NCI-H1048 (cell line): ENCODE data around the gene TRDMT1.
A peak's percentile ranks its signal among the peaks of the same experiment; 100 is the strongest.

Experiments
- DNase-seq: peaks from one replicate; lab custom pipeline; 2025; lab: John Stamatoyannopoulos, UW

TRDMT1 gene

DNA sequence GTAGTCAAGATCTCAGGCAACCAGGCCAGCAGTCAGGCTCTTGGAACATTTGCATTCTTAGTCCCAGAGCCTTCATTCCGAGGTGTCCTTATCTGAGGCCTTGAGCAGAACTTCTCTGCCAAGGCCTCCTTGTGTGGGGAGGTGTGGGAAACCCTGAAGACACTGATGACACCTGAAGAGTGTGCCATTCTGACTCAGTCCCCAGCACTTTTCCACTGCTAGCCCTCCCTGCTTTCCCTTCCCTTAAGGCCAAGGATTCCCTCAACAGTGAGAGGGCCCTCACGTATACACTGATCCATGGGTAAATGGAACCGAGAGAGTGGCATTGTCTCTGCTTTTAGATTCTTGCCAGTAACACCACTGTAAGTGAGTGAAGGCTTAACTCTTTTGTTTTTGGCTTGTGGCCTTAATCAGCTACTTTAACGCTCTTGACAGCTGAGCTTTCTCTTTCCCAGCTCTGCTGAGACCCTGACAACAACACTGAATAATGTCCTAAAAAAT, 30.3 kb downstream of the TRDMT1 start:
- no peak for DNase-seq

DNA sequence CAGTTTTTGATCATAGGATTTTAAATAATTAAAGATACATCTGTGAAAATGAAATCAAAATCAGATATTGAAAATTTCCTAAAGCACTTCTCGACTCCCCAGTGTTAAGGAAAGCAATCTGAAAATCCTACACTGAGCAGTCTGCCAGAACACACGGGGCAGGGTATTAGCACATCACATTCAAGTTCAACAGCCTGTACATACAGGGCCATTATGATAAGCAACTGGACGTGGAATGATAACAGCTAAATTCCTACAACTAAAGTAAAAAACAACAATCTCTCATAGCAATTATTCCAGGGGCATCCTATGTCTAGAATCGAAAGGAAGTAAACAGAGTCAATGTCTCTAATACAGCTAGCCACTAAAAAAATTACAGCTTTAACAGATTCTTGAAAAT, 31.7 kb downstream of the TRDMT1 start:
- DNase-seq: no peak

DNA sequence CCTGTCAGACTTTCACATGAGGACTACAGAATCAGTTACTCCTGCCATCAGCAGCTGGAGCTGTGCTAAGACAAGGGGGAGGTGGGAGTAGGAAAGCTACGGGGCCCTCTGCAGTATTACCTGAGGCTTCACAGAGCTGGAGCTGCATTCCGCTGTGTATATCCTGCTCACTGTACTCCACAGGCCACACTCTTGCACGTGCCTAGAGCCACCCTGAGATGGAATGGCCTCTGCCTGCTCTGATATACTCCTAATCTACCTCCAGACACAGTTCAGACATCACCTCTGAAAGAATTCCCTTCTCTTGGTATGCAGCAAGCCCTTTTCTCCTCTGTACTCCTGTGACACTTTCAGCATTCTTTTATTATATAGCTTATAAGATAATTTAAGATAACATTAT, 34.8 kb downstream of the TRDMT1 start:
- no peak for DNase-seq

DNA sequence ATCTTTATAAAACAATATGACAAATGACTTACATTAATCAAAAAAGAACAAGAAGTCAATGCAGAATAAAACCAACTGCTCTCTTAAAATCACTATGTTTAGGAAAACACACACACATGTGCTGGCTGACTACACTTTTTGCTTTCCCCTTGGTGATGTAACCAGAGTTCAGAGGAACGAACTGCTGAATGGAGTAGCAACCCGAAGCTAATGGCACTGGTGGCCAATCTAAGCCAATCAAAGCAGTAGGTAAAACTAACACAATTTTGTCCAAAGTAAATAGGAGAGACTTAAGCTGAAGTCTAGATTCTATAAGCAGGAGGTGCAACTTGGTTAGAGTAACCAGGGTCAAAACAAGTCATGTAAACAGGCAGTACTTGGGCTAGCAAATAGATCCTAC, 38.6 kb downstream of the TRDMT1 start:
- DNase-seq: no peak

DNA sequence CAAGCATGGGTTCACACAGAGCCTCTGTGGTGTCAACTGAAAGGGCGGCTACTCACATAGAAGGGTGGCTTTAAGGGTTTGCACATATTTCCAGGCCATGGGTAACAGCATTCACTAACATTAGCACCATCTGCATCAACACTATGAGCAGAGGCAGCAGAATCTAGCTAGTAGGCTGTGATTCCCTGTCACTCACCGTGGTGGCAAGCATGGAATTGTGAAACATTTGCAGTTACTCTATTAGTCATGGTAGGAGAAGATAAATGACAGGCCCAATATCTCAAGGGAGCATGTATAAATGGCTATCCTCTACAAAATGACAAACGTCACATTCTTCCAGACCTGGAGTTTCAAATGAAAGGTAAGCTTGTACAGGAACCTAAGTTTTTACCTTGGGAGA, 39.7 kb downstream of the TRDMT1 start:
- no peak for DNase-seq

- no peak for DNase-seq
These were observed 44.4 kb downstream of the TRDMT1 start for GRCh38 chr10:17157024-17157423.

DNA sequence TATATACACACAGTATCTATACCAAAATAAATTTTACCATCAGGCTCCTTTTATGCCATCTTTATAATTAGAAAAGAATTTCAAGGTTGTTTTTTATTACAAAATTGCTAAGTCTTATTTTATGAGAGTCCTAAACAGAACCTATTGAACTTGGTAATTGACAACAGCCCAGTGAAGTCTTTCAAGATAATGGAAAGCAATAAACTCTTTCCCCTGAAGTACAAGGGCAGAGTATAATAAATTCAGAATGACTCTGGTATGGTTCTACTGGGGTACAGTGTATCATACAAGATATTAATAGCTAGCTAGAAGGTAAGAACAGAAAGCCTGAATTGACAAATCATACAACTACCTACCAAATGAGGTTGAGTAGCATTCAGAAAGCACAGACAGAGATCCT, 45.6 kb downstream of the TRDMT1 start:
- no peak for DNase-seq

DNA sequence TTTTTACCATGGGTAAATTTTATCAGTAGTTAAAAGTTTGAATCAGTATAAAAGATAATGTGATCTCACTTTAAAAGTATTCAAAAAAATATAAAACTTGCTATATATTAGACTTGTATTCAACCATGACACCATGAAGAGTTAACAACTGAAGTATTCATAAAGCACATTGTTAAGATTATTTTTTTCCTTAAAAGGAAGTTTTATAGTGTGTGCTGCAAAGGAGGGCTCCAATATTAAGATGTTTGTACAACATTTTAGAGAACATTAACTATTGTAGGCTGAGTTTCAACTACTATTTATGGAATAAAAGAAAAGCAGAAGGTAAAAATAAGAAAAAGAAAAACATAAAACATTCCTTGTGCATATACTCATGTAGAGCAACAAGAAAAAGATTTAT, 47.4 kb downstream of the TRDMT1 start:
- no peak for DNase-seq

DNA sequence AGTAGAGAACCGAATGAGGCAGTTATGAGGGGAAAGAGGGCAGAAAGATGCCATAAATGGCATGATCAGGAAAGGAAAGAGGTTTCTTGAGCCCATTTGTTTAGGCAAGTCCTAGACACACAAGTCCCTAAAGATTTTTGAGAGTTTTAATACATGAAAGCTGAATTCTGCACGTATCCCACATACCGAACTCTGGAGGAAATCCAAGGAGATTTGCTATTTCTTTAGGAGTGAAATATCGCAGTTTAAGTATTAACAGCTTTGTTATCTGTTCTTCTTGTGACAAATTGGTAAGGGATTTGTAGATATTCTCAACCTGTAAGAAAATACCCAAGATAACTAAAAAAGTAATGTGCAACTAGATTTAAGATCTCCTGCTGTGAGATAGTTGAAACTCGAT, 48.2 kb downstream of the TRDMT1 start:
- DNase-seq: no peak

DNA sequence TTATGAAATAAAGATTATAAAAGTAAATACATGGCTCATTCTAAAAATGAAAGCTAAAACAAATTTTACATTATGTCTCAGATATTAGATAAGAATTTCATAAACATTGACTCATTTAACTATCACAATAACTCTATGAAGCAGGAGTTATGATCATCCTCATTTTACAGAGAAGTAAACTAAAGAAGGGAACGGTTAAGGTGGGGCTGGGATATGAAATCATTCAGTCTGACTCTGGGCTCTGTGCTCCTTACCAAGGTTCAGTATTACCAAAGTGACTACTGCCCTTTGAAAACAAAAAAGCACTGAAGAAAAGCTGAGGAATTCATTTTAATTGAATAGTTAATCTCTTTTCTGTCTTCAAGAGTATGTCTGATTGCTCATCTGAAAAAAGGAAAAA, 49.8 kb downstream of the TRDMT1 start:
- DNase-seq: no peak

GRCh38 chr10:17147884-17148489, 53.5 kb downstream of the TRDMT1 start:
- no peak for DNase-seq

DNA sequence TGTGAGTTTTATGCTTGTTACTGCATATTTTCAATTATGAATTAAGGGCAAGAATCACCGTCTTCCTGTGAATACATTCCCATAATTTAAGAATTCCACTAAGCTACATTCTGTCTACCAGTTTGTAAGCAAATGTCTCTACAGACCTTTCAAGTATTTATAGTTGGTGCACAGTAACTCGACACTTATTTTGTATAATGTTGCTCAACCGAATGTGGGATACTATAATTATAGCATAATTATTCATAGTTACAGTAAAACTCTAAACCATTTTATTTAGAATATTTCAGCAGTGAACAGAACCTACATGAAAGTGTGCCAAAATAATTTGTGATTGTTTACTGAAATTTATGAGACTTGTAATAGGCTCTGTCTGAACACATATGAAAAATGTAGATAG, 54.6 kb downstream of the TRDMT1 start:
- no peak for DNase-seq

DNA sequence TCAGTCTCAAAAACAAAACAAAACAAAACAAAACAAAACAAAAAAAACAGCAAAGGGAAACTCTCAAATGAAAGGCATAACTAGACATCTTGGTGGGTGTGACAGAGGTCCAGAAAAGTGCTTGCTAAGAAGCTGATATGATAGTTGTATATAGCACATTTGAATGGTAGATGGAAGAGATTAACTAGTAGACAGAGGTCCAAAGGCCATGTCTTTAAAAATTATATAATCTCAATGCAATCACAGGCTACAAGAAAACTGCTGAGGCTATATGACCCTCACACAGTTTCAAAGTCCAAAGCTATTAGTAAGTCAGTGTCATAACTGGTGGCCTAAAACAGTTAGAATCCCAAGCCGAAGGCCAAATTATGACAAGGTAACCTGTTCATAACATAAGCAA, 56.2 kb downstream of the TRDMT1 start:
- DNase-seq: no peak

GRCh38 chr10:17144757-17145156, 56.7 kb downstream of the TRDMT1 start:
- no peak for DNase-seq

- DNase-seq: no peak
These were observed 57.4 kb downstream of the TRDMT1 start for GRCh38 chr10:17144032-17144431.

DNA sequence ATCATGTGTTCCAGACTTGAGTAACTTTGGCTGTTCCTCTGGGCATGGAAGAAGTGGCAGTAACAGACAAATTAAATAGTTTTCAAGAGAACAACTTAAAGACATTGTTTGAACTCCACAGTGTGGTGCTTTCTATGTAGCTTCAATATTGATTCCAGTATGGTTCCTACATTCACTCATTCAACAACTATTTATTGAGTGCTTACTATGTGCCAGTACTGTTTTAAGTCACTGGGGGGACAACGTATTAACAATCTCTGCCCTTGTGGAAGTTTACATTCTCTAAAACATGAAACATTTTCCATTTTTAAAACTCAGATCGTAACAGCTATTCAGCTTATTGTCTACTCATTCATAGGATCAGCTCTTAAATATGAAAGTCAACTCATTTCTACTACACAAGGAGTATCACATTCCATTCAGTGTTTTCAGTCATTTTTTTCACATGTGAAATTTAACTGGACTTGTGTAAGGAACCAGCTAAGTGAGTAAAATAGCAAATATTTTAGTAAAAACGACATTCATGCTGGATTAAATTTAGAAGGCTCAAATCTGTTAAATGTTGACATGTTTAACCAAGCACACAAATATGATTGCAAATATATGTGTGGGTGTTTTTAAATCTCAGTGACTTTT, 58.3 kb downstream of the TRDMT1 start:
- DNase-seq: no peak

GRCh38 chr10:17141504-17142229, 59.8 kb downstream of the TRDMT1 start:
- DNase-seq: no peak

DNA sequence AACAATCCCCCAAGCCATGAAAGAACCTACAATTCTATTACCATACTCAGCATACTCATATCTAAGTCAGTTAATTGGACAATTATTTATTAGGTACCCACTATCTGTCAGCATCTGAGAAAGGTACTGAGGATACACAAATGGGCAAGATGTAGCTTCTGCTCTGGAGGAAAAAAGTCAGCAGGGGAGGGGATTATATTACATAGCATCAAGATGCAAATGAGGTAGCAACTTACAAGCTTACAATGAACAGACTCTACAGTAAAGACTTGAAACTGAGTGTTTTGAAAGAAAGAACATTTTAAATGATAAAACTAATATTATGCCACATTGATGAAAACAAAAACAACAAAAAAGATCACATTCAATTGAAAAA, 61.1 kb downstream of the TRDMT1 start:
- no peak for DNase-seq

GRCh38 chr10:17138460-17139042, 62.9 kb downstream of the TRDMT1 start:
- DNase-seq: peak; percentile 11

DNA sequence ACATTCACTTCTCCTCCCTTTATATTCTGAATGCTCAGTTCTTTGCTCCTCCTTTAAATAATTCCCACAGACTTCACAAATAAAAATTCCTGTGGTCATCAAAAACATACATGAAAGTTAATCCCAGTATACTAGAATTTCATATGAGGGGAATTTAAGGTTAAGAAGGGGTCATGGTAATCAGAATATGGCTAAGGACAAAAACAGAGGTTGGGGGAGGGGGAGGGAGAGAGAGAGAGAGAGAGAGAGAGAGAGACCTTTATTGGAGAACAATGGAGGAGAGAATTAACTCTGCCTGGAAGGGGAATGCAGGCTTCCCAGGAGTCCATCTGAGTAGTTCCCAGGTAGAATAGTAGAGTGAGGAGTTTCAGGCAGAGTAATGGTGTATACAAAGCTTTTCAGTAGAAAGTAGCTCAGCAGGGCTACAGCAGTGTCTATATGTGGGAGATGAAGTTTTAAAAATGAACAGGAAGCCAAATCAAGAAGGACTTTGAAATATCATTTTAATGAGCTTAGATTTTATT, 66.7 kb downstream of the TRDMT1 start:
- no peak for DNase-seq

- DNase-seq: no peak
These were observed 67.2 kb downstream of the TRDMT1 start for GRCh38 chr10:17134282-17134681.

DNA sequence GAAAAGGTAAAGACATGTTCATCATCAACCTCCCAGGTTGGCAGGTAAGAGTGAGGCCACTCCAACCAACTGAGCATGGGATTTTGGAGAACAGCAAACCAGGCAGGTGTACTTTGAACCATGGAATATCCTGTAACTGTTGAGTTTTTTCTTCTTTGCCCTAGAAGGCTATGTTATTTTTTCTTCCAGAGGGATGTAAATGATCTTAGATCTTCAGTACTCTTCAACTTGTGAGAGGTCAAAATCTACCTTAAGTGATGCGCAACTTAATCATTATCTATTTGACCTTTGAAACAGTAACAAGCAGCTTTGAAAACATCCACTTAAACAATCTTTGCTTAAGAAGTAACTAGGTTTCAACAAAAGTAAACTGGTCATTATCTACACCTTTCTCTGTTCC, 71.7 kb downstream of the TRDMT1 start, which contains the start of gene CUBN:
Gene CUBN, minus strand, starts transcription at position 71 of the 400 bp plus-strand sequence. Its CDS starts 46 bp downstream, at position 25.
- no peak for DNase-seq

DNA sequence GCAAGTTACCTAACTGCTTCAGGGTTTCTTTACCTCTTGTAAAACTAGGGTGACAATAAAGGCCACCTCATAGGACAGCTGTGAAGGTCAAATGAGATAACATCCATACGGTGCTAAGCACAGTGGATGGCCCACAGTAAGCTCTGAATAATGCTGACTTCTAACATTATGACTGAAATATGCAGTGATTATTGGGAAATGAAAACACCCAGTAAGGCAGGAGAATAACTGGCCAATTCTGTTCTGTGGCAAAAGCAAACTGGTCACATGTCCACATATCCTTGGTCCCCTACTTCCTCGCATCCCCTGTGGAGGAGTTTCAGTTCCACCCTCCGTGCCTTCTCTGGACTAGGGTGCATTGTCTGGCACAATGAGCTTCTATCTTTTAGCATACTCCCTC, 73.2 kb downstream of the TRDMT1 start:
- DNase-seq: no peak
